ENCODE results near the gene IFNL1.
"Not testable (repeated sequence)": the region's sequence is repeated elsewhere in the genome, so short reads cannot be mapped to it uniquely, and the experiment has no call there.

IFNL1 gene

DNA sequence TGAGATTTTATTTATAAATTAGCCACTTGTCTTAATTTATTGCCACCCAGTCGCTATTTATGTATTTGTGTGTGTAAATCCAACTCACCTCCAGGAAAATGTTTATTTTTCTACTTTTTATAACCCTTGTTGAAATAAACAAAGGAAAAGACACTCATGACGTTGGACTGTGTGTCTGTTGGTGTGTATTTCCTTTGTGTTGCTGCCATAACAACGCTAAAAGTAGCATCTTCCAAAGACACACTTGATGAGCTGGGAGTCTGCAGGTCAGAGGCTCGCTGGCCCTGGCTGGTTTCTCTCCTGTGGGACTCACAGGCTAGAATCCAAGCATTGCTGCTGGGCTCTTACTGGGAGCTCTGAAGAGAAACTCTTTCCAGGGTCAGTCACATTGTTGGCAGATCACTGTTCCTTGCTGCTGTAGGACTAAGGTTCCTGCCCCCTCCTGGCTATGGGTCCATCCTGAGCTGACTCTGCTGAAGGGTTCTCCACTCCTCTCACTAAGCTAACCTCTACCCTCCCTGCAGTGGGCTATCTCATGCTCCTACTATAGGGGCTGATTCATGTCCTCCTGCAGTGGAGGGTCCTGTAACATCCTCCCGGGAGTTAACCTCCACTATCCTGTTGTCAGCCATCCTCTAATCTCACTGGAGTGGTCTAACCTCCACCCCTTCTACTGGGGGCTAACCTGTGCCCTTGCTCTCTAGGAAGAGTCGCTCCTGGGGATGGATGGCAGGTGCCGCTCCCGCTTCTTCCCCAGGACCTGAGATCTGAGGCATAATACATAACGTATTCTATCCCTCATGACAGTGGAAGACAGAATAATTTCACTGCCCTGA lies 26.0 kb upstream of the IFNL1 start:
- ChIA-PET CTCF (interaction anchor here (0.6 to 1.3 kb wide), 2 partner anchors 60 to 161 kb away, joined by 3 read pairs; no protein-coding TSS in a partner anchor), POLR2A (no interaction called here)
- H3K4me1 ChIP-seq (ENCODE audit: control extremely low read depth in 1 of 4, control insufficient read depth in 4 of 4, insufficient read depth in 4 of 4, low read length in 3 of 4) = peaks cover 0 to 7% (median 4%) of the 10 kb centered on the region in 4 experiments
- no peak for DNase-seq
- no peak overlapping the region for H3K4me3 ChIP-seq (ENCODE audit: control insufficient read depth in 1 of 7, extremely low read depth in 1 of 7, insufficient read depth in 4 of 7, low read depth in 2 of 7, low read length in 6 of 7)
- WGBS (ENCODE audit: insufficient coverage) = 90% methylated on average over 7 of the region's 9 CpGs
- no peaks in the 10 kb centered on the region for H3K36me3 ChIP-seq (ENCODE audit: control insufficient read depth in 4 of 4, insufficient read depth in 4 of 4, low read length in 3 of 4)
- no peaks in the 10 kb centered on the region for H3K9me3 ChIP-seq (ENCODE audit: control extremely low read depth in 1 of 5, control insufficient read depth in 4 of 5, insufficient read depth in 2 of 5, low read depth in 1 of 5, low read length in 4 of 5)
- no peak overlapping the region for H3K27ac ChIP-seq (ENCODE audit: insufficient read depth in 1 of 2, low read depth in 1 of 2, low read length in 2 of 2, poor library complexity in 1 of 2, severe bottlenecking in 2 of 2)
- H3K27me3 ChIP-seq (replicated peaks in 2 of 5; ENCODE audit: control insufficient read depth in 4 of 5, insufficient read depth in 5 of 5, low read length in 4 of 5) = peaks cover 0 to 5% (median 4%) of the 10 kb centered on the region in 5 experiments

- POLR2A ChIA-PET; H3K4me3 ChIP-seq (ENCODE audit: control insufficient read depth in 1 of 7, extremely low read depth in 1 of 7, insufficient read depth in 4 of 7, low read depth in 2 of 7, low read length in 6 of 7): not testable (repeated sequence)
- CTCF ChIA-PET = interaction anchor here (1.4 kb wide), 1 partner anchor 41 kb away, joined by 3 read pairs; no protein-coding TSS in a partner anchor
Observed at GRCh38 chr19:39273859-39274258, 22.3 kb upstream of the IFNL1 start.

GRCh38 chr19:39275578-39275977 lies 20.6 kb upstream of the IFNL1 start:
- WGBS (ENCODE audit: insufficient coverage) = 96% methylated on average over 5 of the region's 5 CpGs
- no peaks in the 10 kb centered on the region for H3K4me1 ChIP-seq (ENCODE audit: control extremely low read depth in 1 of 4, control insufficient read depth in 4 of 4, insufficient read depth in 4 of 4, low read length in 3 of 4)
- ChIA-PET POLR2A (no interaction called here), CTCF (interaction anchor here (1.4 kb wide), 1 partner anchor 43 kb away, joined by 3 read pairs; no protein-coding TSS in a partner anchor)
- DNase-seq = no peak
- H3K4me3 ChIP-seq (ENCODE audit: control insufficient read depth in 1 of 7, extremely low read depth in 1 of 7, insufficient read depth in 4 of 7, low read depth in 2 of 7, low read length in 6 of 7) = no peak overlapping the region
- no peaks in the 10 kb centered on the region for H3K27me3 ChIP-seq (replicated peaks in 2 of 5; ENCODE audit: control insufficient read depth in 4 of 5, insufficient read depth in 5 of 5, low read length in 4 of 5)
- no peak overlapping the region for H3K27ac ChIP-seq (ENCODE audit: insufficient read depth in 1 of 2, low read depth in 1 of 2, low read length in 2 of 2, poor library complexity in 1 of 2, severe bottlenecking in 2 of 2)
- H3K36me3 ChIP-seq (ENCODE audit: control insufficient read depth in 4 of 4, insufficient read depth in 4 of 4, low read length in 3 of 4) = no peaks in the 10 kb centered on the region
- no peaks in the 10 kb centered on the region for H3K9me3 ChIP-seq (ENCODE audit: control extremely low read depth in 1 of 5, control insufficient read depth in 4 of 5, insufficient read depth in 2 of 5, low read depth in 1 of 5, low read length in 4 of 5)

More at GRCh38 chr19:39273859-39274258, 22.3 kb upstream of the IFNL1 start:
- WGBS (ENCODE audit: insufficient coverage) = 100% methylated on average over 4 of the region's 5 CpGs
- not testable (repeated sequence) for H3K4me1 ChIP-seq (ENCODE audit: control extremely low read depth in 1 of 4, control insufficient read depth in 4 of 4, insufficient read depth in 4 of 4, low read length in 3 of 4); H3K27ac ChIP-seq (ENCODE audit: insufficient read depth in 1 of 2, low read depth in 1 of 2, low read length in 2 of 2, poor library complexity in 1 of 2, severe bottlenecking in 2 of 2); H3K36me3 ChIP-seq (ENCODE audit: control insufficient read depth in 4 of 4, insufficient read depth in 4 of 4, low read length in 3 of 4); H3K9me3 ChIP-seq (ENCODE audit: control extremely low read depth in 1 of 5, control insufficient read depth in 4 of 5, insufficient read depth in 2 of 5, low read depth in 1 of 5, low read length in 4 of 5); H3K27me3 ChIP-seq (replicated peaks in 2 of 5; ENCODE audit: control insufficient read depth in 4 of 5, insufficient read depth in 5 of 5, low read length in 4 of 5); DNase-seq

- H3K4me1 ChIP-seq (ENCODE audit: control extremely low read depth in 1 of 4, control insufficient read depth in 4 of 4, insufficient read depth in 4 of 4, low read length in 3 of 4) = no peaks in the 10 kb centered on the region
- no peaks in the 10 kb centered on the region for H3K27me3 ChIP-seq (replicated peaks in 2 of 5; ENCODE audit: control insufficient read depth in 4 of 5, insufficient read depth in 5 of 5, low read length in 4 of 5)
- WGBS (ENCODE audit: insufficient coverage) = 100% methylated on average over 4 of the region's 5 CpGs
- no peak overlapping the region for H3K4me3 ChIP-seq (ENCODE audit: control insufficient read depth in 1 of 7, extremely low read depth in 1 of 7, insufficient read depth in 4 of 7, low read depth in 2 of 7, low read length in 6 of 7)
- H3K36me3 ChIP-seq (ENCODE audit: control insufficient read depth in 4 of 4, insufficient read depth in 4 of 4, low read length in 3 of 4) = no peaks in the 10 kb centered on the region
- no peak for DNase-seq
- H3K27ac ChIP-seq (ENCODE audit: insufficient read depth in 1 of 2, low read depth in 1 of 2, low read length in 2 of 2, poor library complexity in 1 of 2, severe bottlenecking in 2 of 2) = no peak overlapping the region
- POLR2A ChIA-PET = no interaction called here
- H3K9me3 ChIP-seq (ENCODE audit: control extremely low read depth in 1 of 5, control insufficient read depth in 4 of 5, insufficient read depth in 2 of 5, low read depth in 1 of 5, low read length in 4 of 5) = peaks cover 0 to 4% (median 0%) of the 10 kb centered on the region in 5 experiments
- CTCF ChIA-PET = no interaction called here
Observed at GRCh38 chr19:39276740-39277139, 19.5 kb upstream of the IFNL1 start.

- CTCF ChIA-PET = no interaction called here
- WGBS (ENCODE audit: insufficient coverage) = 93% methylated on average over 7 of the region's 7 CpGs
- Histone ChIP-seq H3K4me3 (ENCODE audit: control insufficient read depth in 1 of 7, extremely low read depth in 1 of 7, insufficient read depth in 4 of 7, low read depth in 2 of 7, low read length in 6 of 7) (no peak overlapping the region), H3K36me3 (ENCODE audit: control insufficient read depth in 4 of 4, insufficient read depth in 4 of 4, low read length in 3 of 4) (no peaks in the 10 kb centered on the region), H3K27me3 (replicated peaks in 2 of 5; ENCODE audit: control insufficient read depth in 4 of 5, insufficient read depth in 5 of 5, low read length in 4 of 5) (no peaks in the 10 kb centered on the region), H3K27ac (ENCODE audit: insufficient read depth in 1 of 2, low read depth in 1 of 2, low read length in 2 of 2, poor library complexity in 1 of 2, severe bottlenecking in 2 of 2) (no peak overlapping the region), H3K9me3 (ENCODE audit: control extremely low read depth in 1 of 5, control insufficient read depth in 4 of 5, insufficient read depth in 2 of 5, low read depth in 1 of 5, low read length in 4 of 5) (peaks cover 0 to 4% (median under 1%) of the 10 kb centered on the region in 5 experiments), H3K4me1 (ENCODE audit: control extremely low read depth in 1 of 4, control insufficient read depth in 4 of 4, insufficient read depth in 4 of 4, low read length in 3 of 4) (no peaks in the 10 kb centered on the region)
- no peak for DNase-seq
- POLR2A ChIA-PET = no interaction called here
Observed at GRCh38 chr19:39277598-39277997, 18.6 kb upstream of the IFNL1 start.

- ChIA-PET POLR2A (no interaction called here), CTCF (interaction anchor here (1.2 kb wide), 1 partner anchor 136 kb away, joined by 3 read pairs; no protein-coding TSS in a partner anchor)
- WGBS (ENCODE audit: insufficient coverage) = no CpG with 5 or more reads among the region's 1 CpG
- no peaks in the 10 kb centered on the region for H3K36me3 ChIP-seq (ENCODE audit: control insufficient read depth in 4 of 4, insufficient read depth in 4 of 4, low read length in 3 of 4)
- no peaks in the 10 kb centered on the region for H3K27me3 ChIP-seq (replicated peaks in 2 of 5; ENCODE audit: control insufficient read depth in 4 of 5, insufficient read depth in 5 of 5, low read length in 4 of 5)
- no peak overlapping the region for H3K4me3 ChIP-seq (ENCODE audit: control insufficient read depth in 1 of 7, extremely low read depth in 1 of 7, insufficient read depth in 4 of 7, low read depth in 2 of 7, low read length in 6 of 7)
- peaks cover 0 to 5% (median 4%) of the 10 kb centered on the region in 5 experiments for H3K9me3 ChIP-seq (ENCODE audit: control extremely low read depth in 1 of 5, control insufficient read depth in 4 of 5, insufficient read depth in 2 of 5, low read depth in 1 of 5, low read length in 4 of 5)
- H3K27ac ChIP-seq (ENCODE audit: insufficient read depth in 1 of 2, low read depth in 1 of 2, low read length in 2 of 2, poor library complexity in 1 of 2, severe bottlenecking in 2 of 2) = no peak overlapping the region
- no peaks in the 10 kb centered on the region for H3K4me1 ChIP-seq (ENCODE audit: control extremely low read depth in 1 of 4, control insufficient read depth in 4 of 4, insufficient read depth in 4 of 4, low read length in 3 of 4)
- DNase-seq = no peak
Observed at GRCh38 chr19:39282021-39282420, 14.2 kb upstream of the IFNL1 start.

DNA sequence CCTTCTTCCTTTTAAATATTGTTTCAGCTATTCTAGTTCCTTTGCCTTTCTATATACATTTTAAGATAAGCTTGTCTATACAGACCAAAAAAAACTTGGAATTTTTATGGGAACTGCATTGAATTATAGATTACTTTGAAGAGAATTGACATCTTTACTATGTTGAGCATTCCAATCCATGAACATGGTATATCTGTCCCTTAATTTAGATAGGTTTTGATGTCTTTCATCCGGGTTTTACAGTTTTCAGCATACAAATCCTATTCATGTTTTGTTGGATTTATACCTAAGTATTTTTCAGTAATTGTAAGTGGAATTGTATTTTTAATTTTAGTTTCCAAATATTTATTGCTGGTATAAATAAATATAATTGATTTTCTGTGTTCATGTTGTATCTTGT lies 12.2 kb upstream of the IFNL1 start:
- DNase-seq = no peak
- Histone ChIP-seq H3K9me3 (ENCODE audit: control extremely low read depth in 1 of 5, control insufficient read depth in 4 of 5, insufficient read depth in 2 of 5, low read depth in 1 of 5, low read length in 4 of 5) (peaks cover 0 to 5% (median 4%) of the 10 kb centered on the region in 5 experiments), H3K4me3 (ENCODE audit: control insufficient read depth in 1 of 7, extremely low read depth in 1 of 7, insufficient read depth in 4 of 7, low read depth in 2 of 7, low read length in 6 of 7) (no peak overlapping the region), H3K36me3 (ENCODE audit: control insufficient read depth in 4 of 4, insufficient read depth in 4 of 4, low read length in 3 of 4) (no peaks in the 10 kb centered on the region), H3K27me3 (replicated peaks in 2 of 5; ENCODE audit: control insufficient read depth in 4 of 5, insufficient read depth in 5 of 5, low read length in 4 of 5) (no peaks in the 10 kb centered on the region), H3K27ac (ENCODE audit: insufficient read depth in 1 of 2, low read depth in 1 of 2, low read length in 2 of 2, poor library complexity in 1 of 2, severe bottlenecking in 2 of 2) (no peak overlapping the region), H3K4me1 (ENCODE audit: control extremely low read depth in 1 of 4, control insufficient read depth in 4 of 4, insufficient read depth in 4 of 4, low read length in 3 of 4) (no peaks in the 10 kb centered on the region)
- ChIA-PET CTCF (no interaction called here), POLR2A (no interaction called here)
- no CpG with 5 or more reads among the region's 1 CpG for WGBS (ENCODE audit: insufficient coverage)

Data from common myeloid progenitor, CD34-positive (primary cell).